ENCODE results near the gene HTN1.

DNA sequence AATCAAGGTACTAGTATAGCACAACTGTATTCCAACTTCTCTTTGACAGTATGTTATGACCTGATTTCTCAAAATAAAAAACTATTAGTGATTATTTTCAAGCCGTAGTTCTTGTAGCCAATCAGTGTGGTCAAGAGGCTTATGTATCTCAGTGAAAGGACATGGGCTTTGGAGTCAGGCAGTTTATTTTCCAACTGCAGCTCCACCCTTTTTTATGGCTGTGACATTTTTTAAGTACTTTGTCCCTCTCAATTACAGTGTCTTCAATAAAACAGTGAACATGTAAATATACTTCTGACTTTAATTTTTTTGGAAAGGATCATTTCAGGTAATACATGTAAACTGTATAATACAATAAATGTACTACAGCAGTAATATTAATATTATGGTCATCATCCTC, 30.0 kb downstream of the HTN1 start:
- TF ChIP-seq, protein P1, sequence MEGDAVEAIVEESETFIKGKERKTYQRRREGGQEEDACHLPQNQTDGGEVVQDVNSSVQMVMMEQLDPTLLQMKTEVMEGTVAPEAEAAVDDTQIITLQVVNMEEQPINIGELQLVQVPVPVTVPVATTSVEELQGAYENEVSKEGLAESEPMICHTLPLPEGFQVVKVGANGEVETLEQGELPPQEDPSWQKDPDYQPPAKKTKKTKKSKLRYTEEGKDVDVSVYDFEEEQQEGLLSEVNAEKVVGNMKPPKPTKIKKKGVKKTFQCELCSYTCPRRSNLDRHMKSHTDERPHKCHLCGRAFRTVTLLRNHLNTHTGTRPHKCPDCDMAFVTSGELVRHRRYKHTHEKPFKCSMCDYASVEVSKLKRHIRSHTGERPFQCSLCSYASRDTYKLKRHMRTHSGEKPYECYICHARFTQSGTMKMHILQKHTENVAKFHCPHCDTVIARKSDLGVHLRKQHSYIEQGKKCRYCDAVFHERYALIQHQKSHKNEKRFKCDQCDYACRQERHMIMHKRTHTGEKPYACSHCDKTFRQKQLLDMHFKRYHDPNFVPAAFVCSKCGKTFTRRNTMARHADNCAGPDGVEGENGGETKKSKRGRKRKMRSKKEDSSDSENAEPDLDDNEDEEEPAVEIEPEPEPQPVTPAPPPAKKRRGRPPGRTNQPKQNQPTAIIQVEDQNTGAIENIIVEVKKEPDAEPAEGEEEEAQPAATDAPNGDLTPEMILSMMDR (IDR thresholded peaks at IDR 0.05): no peak
- no peak for TF ChIP-seq POLR2AphosphoS5 (IDR thresholded peaks at IDR 0.05)

Measured in gastroesophageal sphincter (tissue), 3 donors.